Inferior parietal cortex (tissue), 1 donor: ENCODE results near the gene COPA.
A peak's percentile ranks its signal among the peaks of the same experiment; 100 is the strongest.
"Not testable (repeated sequence)": the region's sequence is repeated elsewhere in the genome, so short reads cannot be mapped to it uniquely, and the experiment has no call there.

Experiments used
- DNase-seq: peaks from one replicate; pipeline ENCODE4 v3.0.0-alpha.2; 2016; ENCODE audit errors: extremely low spot score

The COPA gene

DNA sequence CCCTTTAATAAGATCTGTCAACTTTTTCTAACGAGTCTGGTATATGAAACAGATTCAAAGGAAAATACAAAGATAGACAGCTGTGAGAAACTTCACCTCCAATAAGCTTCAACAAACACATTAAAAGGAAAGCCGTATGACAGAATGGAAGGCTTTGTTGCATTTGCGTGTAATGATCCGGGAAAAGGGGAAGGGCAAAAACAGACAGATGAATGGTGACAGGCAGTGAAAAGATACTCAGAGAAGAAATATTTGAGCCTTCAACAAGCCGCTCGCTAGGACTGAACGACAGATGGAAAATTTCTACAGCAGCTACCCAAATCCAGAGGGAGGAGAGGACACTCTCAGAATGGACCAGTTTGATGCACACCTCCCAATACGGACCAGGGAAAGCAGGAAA is 14.9 kb downstream of the COPA start:
- DNase-seq = peak; percentile 61

DNA sequence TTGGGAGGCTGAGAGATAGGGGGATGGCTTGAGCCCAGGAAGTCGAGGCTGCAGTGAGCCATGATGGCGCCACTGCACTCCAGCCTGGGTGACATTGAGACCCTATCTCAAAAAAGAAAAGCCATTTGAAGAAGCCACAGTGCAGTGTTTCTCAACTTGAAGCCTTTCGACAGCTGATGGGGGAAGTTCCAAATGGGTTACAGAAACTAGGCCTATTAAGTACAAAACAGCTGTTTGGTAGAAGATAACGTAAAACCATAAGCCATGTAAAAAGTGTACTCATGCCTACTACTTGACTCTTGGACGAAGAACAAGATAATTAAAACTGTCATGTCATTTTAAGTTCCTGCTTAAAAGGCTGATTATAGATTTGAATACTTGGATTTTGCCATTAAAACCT is 16.6 kb downstream of the COPA start:
- no peak for DNase-seq

DNA sequence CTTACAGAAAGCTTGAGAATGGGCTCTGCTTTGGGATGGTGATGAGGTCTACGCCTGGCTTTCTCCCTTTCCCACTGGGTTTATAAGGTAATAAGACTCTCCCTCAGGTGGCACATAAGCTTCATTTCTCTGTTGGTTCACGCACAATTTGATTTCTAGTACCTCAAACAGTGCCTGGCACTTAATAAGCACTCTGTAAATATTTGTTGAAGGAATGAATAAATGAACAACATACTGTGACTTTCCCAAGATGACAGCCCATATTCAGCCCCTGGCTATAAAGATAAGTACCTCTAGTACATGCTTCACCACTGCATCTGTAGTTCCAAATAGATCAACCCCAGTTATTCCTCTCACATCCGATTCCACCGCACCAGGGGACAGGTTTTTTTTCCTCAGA is 17.8 kb downstream of the COPA start:
- no peak for DNase-seq

DNA sequence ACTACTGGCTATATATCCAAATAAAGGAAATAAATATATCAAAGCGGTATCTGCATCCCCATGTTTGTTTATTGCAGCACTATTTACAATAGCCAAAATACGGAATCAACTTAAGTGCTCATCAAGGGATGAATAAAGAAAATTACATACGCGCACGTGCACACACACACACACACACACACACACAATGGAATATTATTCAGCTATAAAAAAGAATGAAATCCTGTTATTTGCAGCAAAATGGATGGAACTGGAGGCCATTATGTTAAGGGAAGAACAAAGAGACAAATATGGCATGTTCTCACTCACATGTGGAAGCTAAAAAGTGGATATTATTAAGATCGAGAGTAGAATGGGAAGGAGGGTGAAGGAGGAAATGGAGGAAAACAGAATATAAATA is 20.2 kb downstream of the COPA start:
- no peak for DNase-seq

DNA sequence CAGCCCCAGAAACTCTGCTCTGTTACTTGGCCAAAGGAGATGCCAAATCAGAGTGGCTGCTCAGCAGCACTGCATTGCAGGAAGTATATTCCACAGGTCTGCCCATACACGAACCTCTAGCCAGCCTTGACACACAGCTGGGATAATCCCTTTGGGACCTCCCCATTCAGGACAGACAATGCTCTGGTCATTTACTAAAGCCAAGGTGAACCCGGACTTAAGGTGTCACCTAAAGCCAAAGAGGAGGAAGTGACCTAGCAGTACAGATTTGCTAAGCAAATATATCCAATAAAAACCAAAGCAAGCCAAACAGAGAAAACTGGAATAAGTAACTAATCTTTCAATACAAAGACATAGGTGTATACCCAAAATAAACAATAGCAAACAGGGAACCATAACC is 27.7 kb downstream of the COPA start:
- no peak for DNase-seq

DNA sequence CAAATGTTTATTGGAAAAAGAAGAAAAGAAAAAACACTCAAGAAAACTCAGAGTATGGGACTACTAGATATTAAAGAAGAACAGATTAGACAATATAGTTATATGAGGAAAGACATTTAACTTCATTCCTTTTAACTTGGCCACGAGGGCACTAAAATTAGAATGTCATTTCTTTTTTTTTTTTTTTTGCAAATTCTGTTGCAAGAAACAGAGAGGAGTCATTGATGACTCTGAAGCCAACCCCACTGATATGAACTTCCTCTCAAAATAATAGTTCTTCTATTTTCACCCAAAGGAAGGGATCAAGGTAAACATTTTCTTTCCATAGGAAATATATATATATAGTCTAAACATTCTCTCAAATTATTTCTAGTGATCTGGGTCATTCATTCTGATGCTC is 33.5 kb downstream of the COPA start:
- DNase-seq = no peak

DNA sequence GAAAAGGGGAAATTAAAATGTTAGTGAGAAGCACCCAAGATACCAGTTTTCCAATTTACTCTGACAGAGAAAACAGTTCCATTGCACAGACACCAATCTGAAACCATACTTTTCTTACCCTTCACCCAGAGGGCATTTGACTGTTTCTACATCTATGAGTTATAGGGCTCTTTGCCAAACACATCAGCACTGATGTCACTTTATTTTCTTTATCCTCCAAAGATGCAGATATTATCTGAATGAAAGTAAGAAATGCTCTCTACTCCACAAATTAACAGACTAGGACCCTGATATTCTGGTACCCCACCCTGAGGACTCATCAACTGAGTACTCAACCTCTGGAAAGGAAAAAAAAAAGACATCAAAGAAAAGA is 33.9 kb downstream of the COPA start:
- DNase-seq = no peak

DNA sequence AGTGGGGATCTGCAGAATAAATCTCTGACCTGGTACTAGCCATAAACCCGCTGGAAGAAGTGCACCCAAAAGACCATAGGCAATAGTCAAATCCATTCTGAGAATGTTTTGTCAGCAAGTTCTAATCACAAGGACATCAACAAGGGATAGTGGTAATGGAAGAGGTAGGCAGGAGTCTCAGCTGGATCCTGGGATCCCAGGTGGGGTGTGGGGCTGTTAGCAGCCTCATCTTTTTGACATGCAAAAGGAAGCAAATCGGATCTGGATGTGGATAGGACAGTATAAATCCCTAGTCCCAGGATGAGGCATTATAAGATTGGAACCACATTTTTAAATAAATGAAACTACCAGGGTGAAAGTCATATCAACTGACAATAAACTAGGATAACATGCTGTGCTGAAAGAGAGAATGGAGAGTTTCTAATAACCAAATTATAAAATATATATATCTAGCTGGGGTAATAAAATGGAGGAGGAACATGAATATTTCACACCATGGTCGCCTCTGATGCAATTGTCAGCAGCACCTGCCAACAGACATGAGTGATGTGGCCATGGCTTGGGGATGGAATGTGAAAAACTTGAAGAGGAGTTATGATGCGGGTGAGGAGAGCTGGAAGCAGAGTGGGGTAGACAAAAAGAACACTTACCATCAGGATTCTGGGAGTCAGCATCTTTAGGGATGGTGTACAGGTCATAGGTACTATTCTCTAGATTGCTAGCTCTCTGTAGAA is 34.4 kb downstream of the COPA start:
- DNase-seq = no peak

DNA sequence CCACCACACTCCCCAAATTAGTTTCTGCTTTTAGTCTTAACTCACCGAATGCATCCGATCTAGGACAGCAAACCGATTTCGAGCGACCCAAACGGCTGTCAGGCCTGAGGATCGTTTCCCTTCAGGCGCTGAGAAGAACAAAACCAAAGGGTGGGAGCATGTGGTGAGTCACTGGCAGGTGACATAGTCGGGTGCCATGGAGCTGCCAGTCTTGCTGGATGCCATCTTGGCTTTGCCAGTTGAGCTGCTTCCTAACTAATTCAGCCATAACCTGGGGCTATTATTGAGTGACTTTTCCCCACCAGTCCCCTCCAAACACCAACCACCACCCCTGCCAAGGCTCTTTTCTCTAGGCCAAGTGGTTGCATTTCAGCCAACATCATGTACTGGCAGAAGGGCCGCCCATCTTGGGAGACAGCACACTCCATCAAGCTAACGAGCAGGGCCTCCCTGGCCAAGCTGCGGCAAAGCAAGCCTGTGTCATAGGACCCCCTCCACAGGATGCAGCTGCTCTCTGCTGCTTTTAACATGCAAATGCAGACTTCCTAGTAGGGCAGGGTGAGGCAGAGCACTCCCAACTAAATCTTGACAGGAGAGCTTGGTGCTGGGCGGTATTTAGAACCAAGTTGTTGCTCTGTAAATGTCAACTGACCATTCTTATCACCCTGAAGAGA is 35.8 kb downstream of the COPA start:
- DNase-seq = no peak

DNA sequence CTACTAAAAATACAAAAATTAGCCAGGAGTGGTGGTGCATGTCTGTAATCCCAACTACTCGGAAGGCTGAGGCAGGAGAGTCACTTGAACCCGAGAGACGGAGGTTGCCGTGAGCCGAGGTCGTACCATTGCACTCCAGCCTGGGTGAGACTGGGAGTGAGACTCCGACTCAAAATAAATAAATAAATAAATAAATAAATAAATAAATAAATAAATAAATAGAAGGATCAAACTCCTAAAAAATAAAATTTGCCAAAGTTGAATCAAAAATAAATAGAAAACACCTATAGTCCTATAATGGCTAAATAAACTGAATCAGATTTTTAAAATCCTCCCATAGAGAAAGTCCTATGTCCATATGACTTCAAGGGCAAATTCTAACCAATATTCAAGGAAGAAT is 42.9 kb downstream of the COPA start:
- no peak for DNase-seq

DNA sequence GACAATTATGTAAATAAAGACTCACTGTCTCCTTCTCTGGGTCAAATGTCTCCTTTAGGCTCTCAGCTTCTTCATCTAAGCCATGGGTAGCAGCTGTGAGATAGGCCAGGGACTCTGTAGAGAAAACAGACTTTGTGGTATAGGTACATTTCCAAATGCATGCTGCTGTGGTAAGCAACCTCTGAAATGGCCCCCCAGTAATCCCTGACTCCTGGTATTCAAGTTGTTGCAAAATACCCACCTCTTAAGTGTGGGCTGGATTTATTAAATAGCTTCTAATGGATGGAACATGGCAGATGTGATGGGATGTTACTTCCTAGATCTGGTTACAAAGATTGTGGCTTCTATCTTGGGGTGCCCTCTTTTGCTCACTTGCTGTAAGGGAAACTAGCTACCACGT is 47.0 kb downstream of the COPA start:
- DNase-seq = no peak

DNA sequence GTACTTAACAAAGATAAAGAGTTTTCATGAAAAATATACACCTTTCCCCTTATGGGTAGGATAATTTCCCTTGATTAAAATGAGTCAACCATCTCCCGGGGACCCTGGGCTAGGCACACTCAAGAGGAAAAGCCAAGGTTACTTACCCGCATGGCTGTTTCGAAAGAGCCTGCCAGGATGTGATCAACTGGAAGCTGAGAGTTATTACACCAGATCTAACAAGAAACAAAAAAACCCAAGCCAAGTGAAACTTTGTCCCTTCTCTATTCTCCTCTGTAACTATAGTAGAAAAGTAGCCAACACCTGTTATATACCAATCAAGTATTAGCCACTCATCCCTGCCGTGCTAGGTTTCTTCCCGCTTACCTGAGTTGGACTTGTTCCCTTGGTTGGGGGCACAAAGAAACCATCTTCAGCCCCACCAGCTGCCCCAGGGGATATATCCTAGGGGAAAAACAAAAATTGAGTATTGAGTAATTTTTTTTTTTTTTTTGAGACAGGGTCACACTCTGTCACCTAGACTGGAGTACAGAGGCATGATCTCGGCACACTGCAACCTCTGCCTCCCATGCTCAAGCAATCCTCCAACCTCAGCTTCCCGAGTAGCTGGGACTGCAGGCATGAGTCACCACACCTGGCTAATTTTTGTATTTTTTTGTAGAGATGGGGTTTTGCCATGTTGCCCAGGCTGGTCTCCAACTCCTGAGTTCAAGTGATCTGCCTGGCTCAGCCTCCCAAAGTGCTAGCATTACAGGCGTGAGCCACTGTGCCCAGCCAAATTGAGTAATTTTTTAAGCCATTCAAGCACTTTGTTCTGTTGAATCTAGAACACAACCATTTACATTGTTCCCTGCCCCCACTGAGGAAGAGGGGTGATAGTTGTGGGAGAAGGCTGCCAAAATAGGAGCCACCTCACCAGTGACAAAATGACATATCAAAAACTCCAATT is 49.8 kb downstream of the COPA start:
- DNase-seq = no peak

DNA sequence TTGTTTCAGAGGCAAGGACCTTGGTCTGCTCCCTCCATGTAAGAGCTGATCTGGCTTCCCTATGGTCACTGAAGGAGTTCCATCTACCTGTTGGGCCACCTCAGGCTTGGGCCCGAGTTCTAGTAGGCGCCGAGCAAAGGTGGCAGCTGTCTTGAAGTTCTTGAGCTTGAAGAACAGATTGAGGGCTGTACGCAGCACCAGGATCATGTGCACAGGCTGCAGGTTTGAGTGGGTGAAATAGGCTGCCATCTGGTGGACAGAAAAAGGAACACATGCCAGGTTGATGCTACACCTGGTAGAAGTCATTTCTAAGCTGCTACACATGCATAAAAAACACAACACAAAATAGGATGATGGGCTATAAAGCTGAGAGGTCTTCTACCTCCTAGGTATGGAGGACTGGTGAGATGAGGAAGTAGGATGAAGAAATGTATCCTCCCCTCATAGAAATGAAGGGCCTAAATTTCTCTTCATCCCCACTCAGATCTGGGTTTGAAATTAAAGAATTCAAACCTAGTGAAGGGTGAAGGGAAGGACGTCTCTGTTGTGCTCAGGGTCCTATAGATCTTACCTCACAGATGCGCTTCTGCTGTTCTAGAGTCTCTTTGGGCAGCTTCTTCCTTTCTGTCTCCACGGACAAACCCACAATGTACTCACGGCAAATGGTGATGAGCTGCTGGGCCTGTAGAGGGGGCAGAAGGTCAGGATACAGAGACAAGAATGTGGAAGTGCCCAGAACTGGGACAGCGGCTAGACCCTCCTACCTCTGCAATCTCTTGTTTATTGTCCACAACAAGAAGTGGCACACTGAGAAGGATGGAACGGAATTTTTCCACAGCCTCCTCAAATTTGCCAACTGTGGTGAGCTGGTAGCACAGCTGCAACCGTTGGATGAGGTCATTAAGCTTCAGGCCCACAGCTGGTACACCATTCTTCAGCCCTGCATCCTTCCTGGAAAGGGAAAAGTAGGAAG is 51.5 kb downstream of the COPA start:
- DNase-seq = peak; percentile 76

DNA sequence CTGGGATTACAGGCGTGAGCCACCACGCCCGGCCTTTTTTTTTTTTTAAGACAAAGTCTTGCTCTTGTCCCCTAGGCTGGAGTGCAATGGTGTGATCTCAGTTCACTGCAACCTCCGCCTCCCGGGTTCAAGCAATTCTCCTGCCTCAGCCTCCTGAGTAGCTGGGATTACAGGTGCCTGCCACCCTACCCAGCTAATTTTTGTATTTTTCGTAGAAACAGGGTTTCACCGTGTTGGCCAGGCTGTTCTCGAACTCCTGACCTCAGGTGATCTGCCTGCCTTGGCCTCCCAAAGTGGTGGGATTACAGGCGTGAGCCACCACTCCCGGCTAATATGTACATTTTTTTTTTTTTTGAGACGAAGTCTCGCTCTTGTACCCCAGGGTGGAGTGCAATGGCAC is 55.3 kb downstream of the COPA start:
- not testable (repeated sequence) for DNase-seq

DNA sequence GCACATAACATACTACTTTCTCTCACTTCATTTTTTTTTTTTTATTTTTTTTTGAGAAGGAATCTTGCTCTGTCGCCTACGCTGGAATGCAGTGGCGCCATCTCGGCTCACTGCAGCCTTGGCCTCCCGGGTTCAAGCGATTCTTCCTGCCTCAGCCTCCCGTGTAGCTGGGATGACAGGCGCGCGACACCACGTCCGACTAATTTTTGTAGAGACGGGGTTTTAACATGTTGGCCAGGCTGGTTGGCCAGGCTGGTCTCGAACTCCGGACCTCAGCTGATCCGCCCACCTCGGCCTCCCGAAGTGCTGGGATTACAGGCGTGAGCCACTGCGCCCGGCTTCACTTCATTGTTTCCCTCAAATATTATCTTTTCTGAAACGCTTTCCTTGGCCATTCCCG is 57.5 kb downstream of the COPA start:
- no peak for DNase-seq

DNA sequence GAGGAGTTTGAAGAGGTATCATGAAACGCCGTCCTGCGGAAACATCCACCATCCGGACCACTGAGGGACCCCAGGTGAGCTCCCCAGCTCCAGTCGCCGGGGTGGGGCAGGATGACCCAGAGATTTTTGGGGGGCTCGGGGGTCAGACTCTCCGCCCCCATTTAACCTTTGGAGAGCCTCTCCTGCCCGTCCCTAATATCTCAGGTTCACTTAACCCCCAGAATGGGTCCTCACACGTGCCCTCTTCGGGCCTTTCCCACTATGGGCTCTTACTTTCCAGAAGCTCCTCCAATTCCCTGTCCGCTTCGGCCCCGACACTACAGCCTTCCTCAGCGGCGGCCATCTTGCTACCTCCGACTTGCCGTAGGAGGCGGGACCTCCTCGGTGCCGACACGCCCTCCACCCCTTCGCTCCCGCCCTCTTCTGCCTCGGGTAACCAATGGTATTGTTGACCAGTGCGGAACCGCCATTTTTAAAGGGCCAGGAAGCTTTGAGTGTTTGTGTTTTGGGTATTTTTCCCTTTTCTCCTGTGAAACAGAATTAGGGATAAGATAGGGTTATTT is 58.2 kb downstream of the COPA start, which contains the start of gene PEX19:
TSS of gene PEX19 (minus strand) at position 352 of the 563 bp plus-strand sequence. CDS start at position 343, 9 bp downstream.
- peak; percentile 95 for DNase-seq

DNA sequence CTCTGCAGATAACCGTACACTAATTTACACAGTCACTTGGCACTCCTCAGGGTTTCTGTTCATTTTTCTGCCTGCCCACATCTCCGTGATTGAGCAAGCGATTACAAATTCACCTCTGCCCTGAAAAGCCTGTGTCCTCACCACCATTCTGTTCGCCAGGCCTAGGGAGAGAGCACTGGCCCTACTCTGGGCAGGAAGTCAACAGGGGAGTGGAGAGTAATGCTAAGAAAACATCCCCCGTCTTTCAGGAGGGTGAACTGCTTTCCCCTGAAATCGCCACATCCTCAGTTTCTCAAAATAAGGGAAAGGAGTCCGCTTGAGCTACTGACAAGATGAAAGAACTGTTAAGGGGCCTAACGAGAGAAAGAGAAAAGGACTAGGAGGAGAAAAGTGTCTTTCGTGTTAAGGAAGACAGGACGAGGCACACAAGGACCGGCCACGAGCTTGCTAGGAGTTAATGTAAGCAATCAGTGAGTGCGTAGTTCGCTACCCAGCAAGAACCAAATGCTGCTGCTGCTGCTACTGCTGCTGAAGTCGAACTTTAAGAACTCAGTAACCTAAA is 58.7 kb downstream of the COPA start:
- DNase-seq = no peak

DNA sequence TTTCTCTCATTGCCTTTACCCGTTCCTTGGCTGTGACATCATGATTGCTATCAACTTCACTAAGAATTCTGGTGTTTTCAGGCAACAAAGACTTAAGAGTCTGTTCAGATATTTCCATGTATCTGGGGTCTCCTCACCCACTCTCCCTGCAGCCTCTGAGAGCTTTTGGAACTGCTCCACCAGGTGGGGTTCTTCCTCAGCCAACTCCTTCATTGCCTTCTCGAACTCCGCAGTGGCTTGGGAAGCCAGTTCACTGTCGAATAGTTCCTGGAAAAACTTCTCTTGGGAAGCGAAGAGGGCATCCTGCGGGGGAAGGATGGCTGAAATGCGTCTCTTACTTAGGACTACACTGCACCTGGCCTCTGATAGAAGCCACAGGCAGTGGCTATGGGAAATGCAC is 60.2 kb downstream of the COPA start:
- no peak for DNase-seq

DNA sequence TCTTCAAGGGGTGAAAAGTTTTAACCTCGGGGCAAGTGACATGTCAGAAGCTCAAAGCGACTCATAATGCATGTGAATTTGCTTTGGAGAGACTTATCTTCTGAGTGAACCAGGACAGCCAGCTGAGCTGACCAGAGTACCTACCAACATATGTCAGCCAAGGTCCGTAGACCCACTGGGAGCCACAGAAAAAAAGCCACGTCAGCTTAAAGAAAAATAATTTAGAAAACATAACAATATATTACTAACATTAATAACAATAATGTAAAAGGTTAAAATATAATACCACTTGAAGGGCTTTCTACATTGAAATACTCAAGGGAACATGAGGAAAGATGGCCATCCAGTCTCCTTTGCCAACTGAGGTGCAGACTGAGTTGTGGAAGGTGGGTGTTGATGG is 65.1 kb downstream of the COPA start:
- no peak for DNase-seq

DNA sequence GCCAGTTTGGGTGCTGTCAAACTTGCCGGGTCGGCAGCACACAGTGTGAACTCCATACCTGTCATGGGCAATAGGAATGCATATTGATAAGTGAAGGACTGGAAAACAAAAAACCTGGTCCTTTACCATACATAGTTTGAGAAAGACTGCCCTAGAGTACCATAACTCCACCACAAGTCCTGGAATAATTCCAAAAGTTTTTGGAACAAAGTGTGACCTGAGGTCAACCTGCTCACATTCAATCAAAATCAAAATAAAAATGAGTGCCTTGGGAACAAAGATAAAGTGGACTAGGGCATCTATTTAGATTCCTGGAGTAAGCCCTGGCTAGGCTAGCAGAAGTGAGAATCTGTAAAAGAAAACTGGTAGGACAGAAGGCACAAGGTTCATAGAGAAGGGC is 65.7 kb downstream of the COPA start:
- DNase-seq = no peak

DNA sequence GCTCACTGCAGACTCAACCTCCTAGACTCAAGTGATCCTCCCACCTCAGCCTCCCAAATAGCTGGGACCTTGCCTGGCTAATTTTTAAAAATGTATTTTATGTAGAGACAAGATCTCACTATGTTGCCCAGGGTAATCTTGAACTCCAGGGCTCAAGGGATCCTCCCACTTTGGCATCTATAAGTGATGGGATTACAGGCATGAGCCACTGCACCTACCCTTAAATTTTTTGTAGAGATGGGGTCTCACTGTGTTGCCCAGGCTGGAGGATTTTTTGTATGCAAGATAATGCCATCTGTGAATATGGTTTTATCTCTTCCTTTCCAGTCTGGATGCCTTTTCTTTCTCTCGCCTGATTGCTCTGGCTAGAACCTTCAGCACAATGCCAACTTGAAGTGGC is 72.0 kb downstream of the COPA start:
- no peak for DNase-seq
